Measurements from ENCODE around the gene EXOSC7. TPM values are rescaled to one million over a fixed set of nuclear protein-coding genes. Genes with fewer than 3 reads are reported as not detected.
A peak's percentile ranks its signal among the peaks of the same experiment; 100 is the strongest.
"Not testable (repeated sequence)": the region's sequence is repeated elsewhere in the genome, so short reads cannot be mapped to it uniquely, and the experiment has no call there.

The EXOSC7 gene
- 10 to 100 TPM; 50.1 to 54.4 (median 52.4) TPM for polyA plus RNA-seq (ENCODE audit: insufficient read length in 4 of 4)

GRCh38 chr3:44976002-44976815 lies at the start of gene EXOSC7, which contains the start of gene ZDHHC3:
Gene EXOSC7 (plus strand): TSS chr3:44976244. CDS start chr3:44976278, 34 bp downstream.
Gene ZDHHC3 (minus strand): TSS chr3:44976174. CDS start chr3:44959436, 16,738 bp downstream.
- peak; percentile 45 to 77 (median 70) for DNase-seq (ENCODE audit: low read depth in 4 of 4, low spot score in 2 of 4)

GRCh38 chr3:44926921-44927320 lies 49.1 kb upstream of the EXOSC7 start:
- DNase-seq (ENCODE audit: low read depth in 4 of 4, low spot score in 2 of 4), result no peak

DNA sequence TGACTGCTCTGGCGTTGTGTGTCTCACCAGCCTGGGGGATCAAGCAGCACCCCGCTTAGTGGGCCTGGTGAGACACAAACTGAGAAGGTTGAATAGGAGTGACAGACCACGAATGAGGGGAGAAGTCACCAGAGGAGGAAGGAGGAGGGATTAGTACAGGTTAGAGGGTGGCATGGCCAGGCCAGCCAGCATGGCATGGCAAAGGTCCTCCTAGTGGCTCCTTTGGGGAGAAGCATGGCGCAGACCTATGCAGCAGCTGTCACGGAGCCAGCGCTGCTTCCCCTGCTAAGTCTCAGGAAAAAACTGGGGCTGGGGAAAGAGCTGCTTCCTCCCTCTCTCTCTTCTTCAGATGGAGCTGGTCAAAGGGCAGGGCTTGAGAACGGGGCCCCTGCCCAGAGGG lies 48.7 kb upstream of the EXOSC7 start:
- no peak for DNase-seq (ENCODE audit: low read depth in 4 of 4, low spot score in 2 of 4)

- no peak for DNase-seq (ENCODE audit: low read depth in 4 of 4, low spot score in 2 of 4)
These were observed 46.3 kb upstream of the EXOSC7 start for GRCh38 chr3:44929782-44930181.

DNA sequence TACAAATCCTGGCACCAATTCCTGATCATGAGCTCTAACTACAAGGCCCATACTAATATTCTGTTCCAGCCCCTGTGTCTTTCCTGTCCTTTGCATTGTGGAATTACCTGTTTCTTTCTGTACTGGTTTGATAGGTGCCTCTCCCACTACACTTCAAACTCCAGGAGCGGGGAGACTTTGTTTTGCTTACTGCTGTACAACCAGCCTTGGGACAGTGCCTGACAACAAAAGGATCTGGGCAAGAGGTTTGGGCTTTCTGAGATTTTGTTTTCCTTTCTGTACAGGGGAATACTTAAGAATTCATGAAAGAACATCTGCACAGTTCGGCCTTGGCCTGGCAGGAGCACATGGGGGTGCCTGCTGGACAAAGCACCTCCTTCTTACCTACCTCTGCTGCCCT lies 45.1 kb upstream of the EXOSC7 start:
- DNase-seq (ENCODE audit: low read depth in 4 of 4, low spot score in 2 of 4), result no peak

DNA sequence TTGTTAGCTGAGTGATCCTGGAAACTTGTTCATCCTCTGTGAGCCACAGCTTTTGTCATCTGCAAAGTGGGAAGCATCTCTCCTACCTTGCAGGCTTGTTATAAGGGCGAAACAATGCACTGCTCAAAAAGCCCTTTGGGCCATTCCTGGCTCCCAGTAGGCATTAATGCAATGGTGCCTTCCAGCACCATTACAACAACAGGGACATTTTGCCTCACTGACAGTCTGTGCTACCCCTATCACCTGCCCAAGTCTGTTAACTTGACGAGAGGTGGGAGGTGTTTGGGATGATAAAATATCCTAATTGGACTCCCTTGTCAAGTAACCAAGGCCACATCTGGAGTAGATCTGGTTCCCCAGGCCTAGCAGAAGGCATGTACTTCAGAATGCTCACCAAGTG lies 44.3 kb upstream of the EXOSC7 start:
- no peak for DNase-seq (ENCODE audit: low read depth in 4 of 4, low spot score in 2 of 4)

- no peak for DNase-seq (ENCODE audit: low read depth in 4 of 4, low spot score in 2 of 4)
These were observed 43.8 kb upstream of the EXOSC7 start for GRCh38 chr3:44932271-44932670.

- DNase-seq (ENCODE audit: low read depth in 4 of 4, low spot score in 2 of 4), result no peak
These were observed 42.8 kb upstream of the EXOSC7 start for GRCh38 chr3:44932986-44933944.

DNA sequence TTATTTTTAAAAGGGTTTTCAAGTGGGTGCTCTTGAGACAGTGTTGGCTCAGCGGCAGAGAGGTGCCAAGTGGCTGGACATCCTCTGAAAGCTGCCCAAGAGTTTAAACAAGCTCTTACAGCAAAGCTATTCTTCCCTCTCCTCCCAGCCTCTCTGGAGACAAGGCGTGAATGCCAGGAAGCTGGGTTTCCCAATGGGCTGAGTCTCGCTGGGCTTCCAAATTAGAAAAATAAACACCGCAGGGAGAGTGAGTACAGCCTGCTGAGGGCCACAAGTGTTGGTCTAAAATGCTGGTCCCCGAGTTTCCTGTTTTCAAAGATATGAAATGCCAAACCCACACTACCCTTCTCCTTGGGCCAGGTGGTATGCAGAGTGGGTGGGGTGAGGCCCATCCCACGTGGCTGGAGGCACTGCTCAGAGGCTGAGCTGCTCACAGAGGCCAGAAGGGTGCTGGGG lies 36.4 kb upstream of the EXOSC7 start:
- no peak for DNase-seq (ENCODE audit: low read depth in 4 of 4, low spot score in 2 of 4)

- no peak for DNase-seq (ENCODE audit: low read depth in 4 of 4, low spot score in 2 of 4)
These were observed 33.7 kb upstream of the EXOSC7 start for GRCh38 chr3:44942202-44942921.

GRCh38 chr3:44948239-44948638 lies 27.8 kb upstream of the EXOSC7 start:
- DNase-seq (ENCODE audit: low read depth in 4 of 4, low spot score in 2 of 4), result no peak

- not testable (repeated sequence) for DNase-seq (ENCODE audit: low read depth in 4 of 4, low spot score in 2 of 4)
These were observed 26.3 kb upstream of the EXOSC7 start for GRCh38 chr3:44949770-44950169.

DNA sequence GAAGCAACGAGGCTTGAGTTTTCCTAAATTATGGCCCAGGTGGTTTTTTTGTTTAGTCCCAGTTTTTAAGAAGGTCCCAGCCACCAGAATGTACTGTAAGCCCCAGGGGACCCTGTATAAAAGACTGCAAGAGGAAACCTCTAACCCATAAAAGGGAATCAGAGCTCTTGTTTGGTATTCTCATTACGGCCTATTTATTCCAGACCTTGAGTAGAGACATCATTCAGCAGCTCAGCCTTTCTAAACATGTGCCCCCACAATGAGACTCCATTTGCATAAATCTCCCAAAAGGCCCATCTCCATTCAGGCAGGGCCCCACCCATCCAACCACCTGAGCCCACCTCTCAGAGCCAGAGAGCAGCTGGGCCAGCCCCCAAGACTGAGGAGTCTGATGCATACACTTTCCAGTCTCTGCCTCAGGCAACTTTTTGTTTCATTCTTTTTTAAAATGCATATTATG lies 25.7 kb upstream of the EXOSC7 start:
- no peak for DNase-seq (ENCODE audit: low read depth in 4 of 4, low spot score in 2 of 4)

GRCh38 chr3:44952689-44953088 lies 23.4 kb upstream of the EXOSC7 start:
- no peak for DNase-seq (ENCODE audit: low read depth in 4 of 4, low spot score in 2 of 4)

GRCh38 chr3:44954304-44954703 lies 21.7 kb upstream of the EXOSC7 start:
- no peak for DNase-seq (ENCODE audit: low read depth in 4 of 4, low spot score in 2 of 4)

DNA sequence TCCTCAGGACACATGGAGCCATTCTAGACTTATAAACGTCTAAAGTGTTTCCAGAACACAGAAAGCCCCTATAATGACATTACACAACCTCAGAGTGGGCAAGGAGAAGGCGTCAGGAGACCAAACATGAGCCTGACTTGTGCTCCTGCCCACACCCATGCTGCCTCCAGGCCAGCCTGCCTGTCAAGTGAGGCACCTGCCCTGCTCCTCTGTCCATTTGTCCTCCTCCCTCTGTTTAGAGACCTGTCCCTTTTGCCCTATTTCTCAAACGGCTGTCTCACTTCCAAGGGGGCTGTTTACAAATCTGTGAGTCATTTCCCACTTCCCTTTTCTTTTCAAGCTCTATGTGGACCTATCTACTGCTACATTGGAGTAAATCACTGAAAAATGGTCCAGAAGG lies 21.1 kb upstream of the EXOSC7 start:
- DNase-seq (ENCODE audit: low read depth in 4 of 4, low spot score in 2 of 4), result no peak

- no peak for DNase-seq (ENCODE audit: low read depth in 4 of 4, low spot score in 2 of 4)
These were observed 20.1 kb upstream of the EXOSC7 start for GRCh38 chr3:44955917-44956316.

GRCh38 chr3:44957986-44958385 lies 18.1 kb upstream of the EXOSC7 start:
- DNase-seq (ENCODE audit: low read depth in 4 of 4, low spot score in 2 of 4), result no peak

DNA sequence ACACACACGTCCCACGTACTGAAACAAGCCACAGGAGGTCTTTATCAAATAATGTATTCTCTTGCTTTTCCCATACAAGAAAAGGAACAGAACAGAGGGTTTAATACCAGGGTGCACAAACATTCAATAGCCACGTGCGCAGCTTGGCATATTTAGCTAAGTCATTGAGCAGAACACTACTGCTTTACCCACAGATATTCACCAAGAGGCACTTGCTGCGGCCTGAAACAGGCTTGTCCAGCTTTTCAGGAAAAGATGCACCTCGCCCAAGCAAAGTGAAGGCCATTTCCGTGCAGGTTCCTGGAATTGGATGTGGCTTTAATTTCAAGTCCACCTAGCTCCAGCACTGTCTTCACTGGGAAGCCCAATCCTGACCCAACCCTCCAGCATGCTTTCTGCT lies 17.7 kb upstream of the EXOSC7 start:
- no peak for DNase-seq (ENCODE audit: low read depth in 4 of 4, low spot score in 2 of 4)

DNA sequence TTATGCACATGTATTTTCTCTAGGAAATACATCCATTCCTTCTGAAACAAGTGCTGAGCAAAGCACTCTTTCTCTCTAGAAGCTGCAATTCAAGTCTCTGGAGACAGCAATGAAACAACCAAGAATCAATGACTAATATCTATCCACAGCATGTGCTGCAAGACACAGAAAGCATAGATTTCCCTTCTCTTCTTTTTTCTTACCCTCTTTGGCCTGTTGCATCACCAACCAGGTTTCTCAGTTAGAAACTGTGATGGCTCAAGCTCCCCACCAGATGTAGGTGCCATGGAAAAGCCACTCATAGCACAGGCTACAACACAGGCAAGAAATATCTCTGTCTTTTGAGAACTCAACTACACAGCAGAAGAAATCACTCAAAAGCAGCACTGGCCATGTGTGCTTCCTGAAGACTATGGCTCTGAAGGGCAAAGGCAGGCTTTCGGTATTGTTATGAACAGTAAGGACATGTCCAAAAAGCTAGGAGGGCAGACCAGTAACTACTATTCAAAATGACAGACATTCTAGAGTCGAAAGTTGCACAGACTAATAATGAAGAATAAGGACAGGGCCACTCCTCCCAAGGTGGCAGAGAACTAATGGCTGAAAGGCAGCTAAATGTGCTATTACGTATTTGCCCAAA lies 15.5 kb upstream of the EXOSC7 start:
- no peak for DNase-seq (ENCODE audit: low read depth in 4 of 4, low spot score in 2 of 4)
